Stromal cell of bone marrow (primary cell): ENCODE data around the gene MAPK8.
"Not testable (repeated sequence)": the region's sequence is repeated elsewhere in the genome, so short reads cannot be mapped to it uniquely, and the experiment has no call there.

Experiments used
- DNase-seq: peaks from one replicate; pipeline ENCODE4 v3.0.0-alpha.2; 2012; ENCODE audit warnings: low read depth

MAPK8 gene

GRCh38 chr10:48418189-48418788, 111.8 kb downstream of the MAPK8 start:
- no peak for DNase-seq

- DNase-seq = no peak
Observed at GRCh38 chr10:48419714-48420113, 113.2 kb downstream of the MAPK8 start.

- not testable (repeated sequence) for DNase-seq
Observed at GRCh38 chr10:48421862-48422261, 115.4 kb downstream of the MAPK8 start.

- no peak for DNase-seq
Observed at GRCh38 chr10:48423884-48424283, 117.4 kb downstream of the MAPK8 start.

- no peak for DNase-seq
Observed at GRCh38 chr10:48428896-48429295, 122.4 kb downstream of the MAPK8 start.

DNA sequence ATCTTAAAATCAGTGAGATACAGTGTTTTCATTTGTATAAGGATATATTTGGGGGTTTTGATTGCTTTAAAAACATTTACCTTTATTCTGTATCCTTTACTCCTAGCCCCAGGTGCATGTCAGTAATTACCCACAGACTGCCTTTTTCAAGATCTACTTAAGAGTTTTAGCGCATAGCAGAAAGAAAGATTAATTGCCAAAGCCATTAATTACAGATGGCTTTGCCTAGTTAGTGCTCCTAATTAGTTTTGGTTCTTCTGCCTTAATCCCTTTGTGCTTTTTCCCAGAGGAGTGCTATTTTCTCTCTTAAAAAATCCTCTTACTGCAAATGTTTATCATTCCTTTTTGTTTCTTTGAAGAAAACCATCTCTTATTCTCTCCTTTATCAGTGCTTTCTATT, 122.8 kb downstream of the MAPK8 start:
- no peak for DNase-seq

- DNase-seq = no peak
Observed at GRCh38 chr10:48430402-48430993, 124.0 kb downstream of the MAPK8 start.

- DNase-seq = no peak
Observed at GRCh38 chr10:48431871-48432270, 125.4 kb downstream of the MAPK8 start.

DNA sequence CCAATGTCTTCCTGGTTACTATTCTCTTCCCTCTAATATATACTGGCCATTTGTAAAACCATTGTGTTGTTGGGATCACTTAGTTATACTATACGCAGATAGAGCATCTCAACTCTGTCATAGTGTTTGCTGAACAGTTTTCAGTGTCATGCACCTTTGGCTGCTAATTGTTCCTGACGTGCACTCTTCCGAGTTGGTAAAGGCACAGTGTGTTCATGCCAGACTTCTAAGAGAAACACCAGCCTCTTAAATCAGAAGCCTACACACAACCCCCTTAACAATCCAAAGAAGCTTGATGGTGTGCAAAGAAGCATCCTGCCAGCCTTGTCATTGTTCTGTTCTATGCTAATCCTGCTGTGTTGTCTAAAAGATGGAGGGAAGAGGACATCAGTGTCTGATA, 131.1 kb downstream of the MAPK8 start:
- DNase-seq = no peak

DNA sequence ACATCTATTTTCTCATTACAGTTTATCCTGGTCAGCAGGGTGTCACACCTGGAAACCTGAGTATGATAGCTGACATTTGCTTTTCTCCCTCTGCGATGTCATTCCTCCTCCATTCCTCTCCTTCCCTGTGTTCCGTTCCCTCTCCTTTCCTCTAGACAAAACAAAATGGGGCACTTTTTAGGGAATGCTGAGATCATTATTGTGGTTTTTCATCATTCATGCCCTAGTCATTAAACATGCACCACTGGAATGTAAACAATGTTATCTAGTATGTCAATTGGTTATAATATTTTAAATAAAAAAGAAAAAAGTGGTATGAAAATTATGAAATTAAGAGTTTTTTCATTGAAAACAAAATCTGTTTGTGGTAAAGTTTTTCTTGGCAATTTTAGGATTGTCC, 132.6 kb downstream of the MAPK8 start:
- no peak for DNase-seq

DNA sequence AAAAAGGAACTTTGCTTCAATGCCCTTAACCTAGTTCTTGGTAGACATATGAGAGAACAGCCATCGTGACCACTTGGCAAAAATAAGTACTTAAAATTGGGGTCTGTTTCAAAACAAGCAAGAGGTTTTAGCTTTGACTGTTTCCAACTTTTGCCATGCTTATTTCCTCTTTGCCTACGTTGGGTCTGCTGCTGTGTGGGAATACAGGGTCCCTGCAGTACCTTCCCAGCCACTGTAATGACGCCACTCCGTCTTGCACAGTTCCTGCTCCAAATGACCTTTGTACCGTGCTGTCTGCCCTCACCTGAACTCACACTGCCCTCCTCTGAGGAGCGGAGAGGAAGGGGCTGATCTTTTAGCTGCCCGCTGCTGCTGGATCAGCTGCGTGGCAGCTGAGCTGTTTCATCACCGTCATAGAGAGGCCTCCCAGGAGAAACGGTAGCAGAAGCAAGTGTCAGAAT, 133.1 kb downstream of the MAPK8 start:
- no peak for DNase-seq

DNA sequence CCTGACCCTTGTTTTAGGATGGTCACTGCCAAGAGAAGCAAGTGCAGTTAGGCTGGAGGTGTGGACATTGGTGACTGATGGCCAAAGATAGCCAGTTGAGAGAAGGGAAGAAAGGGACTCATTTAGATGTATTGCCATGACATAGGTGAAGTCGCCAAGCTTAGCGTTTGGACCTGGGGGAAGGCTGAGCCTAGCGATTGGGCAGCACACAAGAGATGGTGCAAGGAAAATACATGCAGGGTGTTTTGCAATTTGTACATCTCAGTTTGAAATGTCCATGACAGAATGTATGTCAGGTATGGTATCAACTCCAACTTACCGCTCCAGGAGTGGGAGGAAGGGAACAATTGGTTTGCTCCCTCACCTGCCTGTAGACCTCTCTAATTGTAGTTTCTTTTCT, 134.3 kb downstream of the MAPK8 start:
- DNase-seq = no peak

DNA sequence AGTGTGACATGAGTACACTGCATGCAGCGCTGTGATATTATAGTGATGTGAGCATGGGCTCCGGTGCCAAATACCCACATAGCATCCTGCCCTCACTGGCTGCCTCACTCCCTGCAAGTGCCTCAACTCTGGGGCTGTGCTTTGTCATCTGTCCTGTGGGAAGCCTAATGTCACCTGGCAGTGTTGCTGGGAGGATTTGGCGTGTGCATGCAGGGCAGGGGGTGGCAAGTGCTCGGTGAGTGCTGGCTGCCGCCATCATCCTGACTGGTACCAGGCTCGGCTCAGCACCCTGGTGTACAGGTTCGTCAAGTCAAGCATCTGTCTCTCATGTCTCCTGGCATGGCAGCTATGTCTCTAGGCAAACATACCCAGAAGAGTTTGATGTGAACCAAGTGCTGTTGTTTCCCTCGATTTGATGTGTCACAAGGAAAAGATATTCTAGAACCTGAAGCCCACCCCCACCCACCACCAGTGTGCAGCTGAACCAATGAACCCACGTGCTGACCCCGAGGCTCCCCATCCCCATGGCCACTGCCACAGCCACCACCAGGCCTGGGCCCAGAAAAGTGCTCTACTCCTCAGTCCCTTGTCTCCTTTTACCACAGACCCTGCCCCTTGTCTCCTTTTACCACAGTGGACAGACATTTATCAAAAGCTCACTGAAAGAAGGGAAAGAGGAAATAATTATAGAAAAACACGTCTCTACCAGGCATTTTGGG, 135.8 kb downstream of the MAPK8 start:
- DNase-seq = no peak

DNA sequence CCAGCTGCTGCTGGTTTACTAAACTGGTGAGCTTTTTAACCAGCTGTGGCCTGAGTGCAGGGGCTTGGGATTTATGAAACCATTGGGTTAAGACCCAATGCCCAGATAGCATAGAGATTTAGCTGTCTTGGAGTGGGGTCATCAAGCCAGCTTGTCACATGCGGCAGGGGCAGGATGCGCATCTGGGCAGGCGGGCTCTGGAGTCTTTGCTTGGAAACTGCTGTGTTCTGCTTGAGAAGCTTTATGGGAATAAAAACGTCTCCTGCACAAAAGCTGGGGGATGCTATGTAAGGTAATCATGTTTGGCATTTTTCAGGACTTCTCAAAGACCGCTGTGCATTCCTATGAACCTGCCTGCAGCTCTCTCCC, 136.3 kb downstream of the MAPK8 start:
- DNase-seq = no peak

- DNase-seq = no peak
Observed at GRCh38 chr10:48444266-48444665, 137.8 kb downstream of the MAPK8 start.

- no peak for DNase-seq
Observed at GRCh38 chr10:48444861-48445841, 138.7 kb downstream of the MAPK8 start.

GRCh38 chr10:48445932-48446331, 139.5 kb downstream of the MAPK8 start:
- DNase-seq = no peak

- DNase-seq = no peak
Observed at GRCh38 chr10:48446785-48447184, 140.3 kb downstream of the MAPK8 start.

DNA sequence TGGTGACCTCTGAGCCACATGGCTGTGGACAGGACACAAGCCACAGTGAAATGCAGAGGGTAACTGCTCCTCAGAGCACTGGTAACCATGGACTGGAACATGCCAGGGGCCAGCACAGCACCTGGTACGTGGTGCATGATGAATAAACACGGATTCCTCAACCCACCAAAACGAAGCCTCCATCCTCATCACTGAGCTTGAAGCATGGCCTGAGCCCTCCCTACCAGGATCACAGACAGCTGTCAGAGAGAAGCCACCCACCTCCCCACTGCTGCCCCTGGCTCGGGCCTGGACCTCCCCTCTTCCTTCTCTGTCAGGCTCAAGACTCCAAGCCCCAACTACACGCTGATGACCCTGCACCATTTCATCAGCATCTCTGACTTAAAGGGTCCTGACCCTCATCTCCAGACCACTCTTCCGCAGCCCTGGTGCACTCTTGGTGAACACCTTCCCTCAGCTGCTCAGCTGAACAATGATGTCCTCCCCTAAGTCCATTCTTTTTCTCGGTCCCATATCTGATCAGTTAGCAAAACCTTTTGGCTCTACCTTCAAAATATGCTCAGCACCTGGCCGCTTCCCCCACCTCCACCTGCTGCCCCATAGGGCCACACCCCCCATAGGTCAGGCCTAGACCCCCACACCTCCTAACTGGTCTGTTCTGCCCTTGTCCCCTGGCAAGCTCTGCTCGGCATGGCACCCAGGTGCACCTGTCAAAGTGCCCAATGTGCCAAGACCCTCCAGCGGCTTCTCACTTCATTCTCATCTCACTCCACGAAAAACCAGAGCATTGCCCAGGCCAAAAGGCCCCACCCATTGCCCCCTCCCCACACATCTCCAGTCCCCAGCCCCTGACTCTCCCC, 141.1 kb downstream of the MAPK8 start:
- DNase-seq = no peak

- DNase-seq = no peak
Observed at GRCh38 chr10:48448796-48449195, 142.3 kb downstream of the MAPK8 start.

GRCh38 chr10:48449501-48450232, 143.2 kb downstream of the MAPK8 start:
- no peak for DNase-seq
